ENCODE results near the gene PLEKHA7.
A peak's percentile ranks its signal among the peaks of the same experiment; 100 is the strongest.

- TF ChIP-seq, protein P1, sequence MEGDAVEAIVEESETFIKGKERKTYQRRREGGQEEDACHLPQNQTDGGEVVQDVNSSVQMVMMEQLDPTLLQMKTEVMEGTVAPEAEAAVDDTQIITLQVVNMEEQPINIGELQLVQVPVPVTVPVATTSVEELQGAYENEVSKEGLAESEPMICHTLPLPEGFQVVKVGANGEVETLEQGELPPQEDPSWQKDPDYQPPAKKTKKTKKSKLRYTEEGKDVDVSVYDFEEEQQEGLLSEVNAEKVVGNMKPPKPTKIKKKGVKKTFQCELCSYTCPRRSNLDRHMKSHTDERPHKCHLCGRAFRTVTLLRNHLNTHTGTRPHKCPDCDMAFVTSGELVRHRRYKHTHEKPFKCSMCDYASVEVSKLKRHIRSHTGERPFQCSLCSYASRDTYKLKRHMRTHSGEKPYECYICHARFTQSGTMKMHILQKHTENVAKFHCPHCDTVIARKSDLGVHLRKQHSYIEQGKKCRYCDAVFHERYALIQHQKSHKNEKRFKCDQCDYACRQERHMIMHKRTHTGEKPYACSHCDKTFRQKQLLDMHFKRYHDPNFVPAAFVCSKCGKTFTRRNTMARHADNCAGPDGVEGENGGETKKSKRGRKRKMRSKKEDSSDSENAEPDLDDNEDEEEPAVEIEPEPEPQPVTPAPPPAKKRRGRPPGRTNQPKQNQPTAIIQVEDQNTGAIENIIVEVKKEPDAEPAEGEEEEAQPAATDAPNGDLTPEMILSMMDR (conservative IDR thresholded peaks at IDR 0.05), result peak; percentile 93
- no peak for TF ChIP-seq ZFX (IDR thresholded peaks at IDR 0.05)
Observed at GRCh38 chr11:17063171-17064002, 49.2 kb upstream of the PLEKHA7 start.
